Muscle layer of duodenum (tissue), 2 donors: ENCODE data around the gene CHMP3.

Experiments used
- H3K27ac ChIP-seq: one replicate; pipeline ENCODE4 v1.7.0; 2013; ENCODE audit warnings: mild to moderate bottlenecking, low read length
- H3K27me3 ChIP-seq: one replicate; pipeline ENCODE4 v1.7.0; 2013; ENCODE audit warnings: low read depth, mild to moderate bottlenecking, control low read depth, low read length
- H3K36me3 ChIP-seq, 2 donors: one replicate each; pipeline ENCODE4 v1.7.0; 2013; ENCODE audit warnings: low read length in 2 of 2, control low read depth in 1 of 2, mild to moderate bottlenecking in 1 of 2; ENCODE audit not compliant: insufficient read depth in 2 of 2, control insufficient read depth in 1 of 2
- H3K4me1 ChIP-seq, 2 donors: one replicate each; pipeline ENCODE4 v1.7.0; 2013; ENCODE audit warnings: low read length in 2 of 2, mild to moderate bottlenecking in 2 of 2, control low read depth in 1 of 2, moderate library complexity in 1 of 2; ENCODE audit not compliant: insufficient read depth in 2 of 2, control insufficient read depth in 1 of 2
- H3K4me3 ChIP-seq, 2 donors: one replicate each; pipeline ENCODE4 v1.7.0; 2013; ENCODE audit warnings: low read length in 2 of 2, low read depth in 1 of 2, mild to moderate bottlenecking in 1 of 2
- H3K9me3 ChIP-seq, 2 donors: one replicate each; pipeline ENCODE4 v1.7.0; 2013; ENCODE audit warnings: low read length in 2 of 2, control low read depth in 1 of 2, mild to moderate bottlenecking in 1 of 2; ENCODE audit not compliant: control insufficient read depth in 1 of 2
- donor health status: healthy.

The CHMP3 gene

DNA sequence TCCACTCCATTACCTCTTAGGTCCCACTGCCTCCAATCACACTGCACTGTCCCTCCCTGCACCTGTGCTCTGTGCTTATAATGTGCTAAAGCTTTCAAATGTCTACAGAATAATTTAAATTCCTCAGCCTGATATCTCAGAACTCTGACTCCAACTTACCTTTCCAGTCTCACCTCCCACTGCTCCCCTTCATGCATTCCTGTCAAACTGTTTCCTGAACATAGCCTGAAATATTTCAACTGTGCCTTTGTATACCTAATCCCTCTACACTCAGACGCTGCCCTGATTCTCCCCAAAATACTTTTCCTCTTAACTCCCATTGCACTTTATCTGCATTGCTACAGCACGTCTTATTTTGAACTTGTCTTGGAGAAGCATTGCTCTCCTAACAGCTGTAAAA, 40.5 kb downstream of the CHMP3 start:
- Histone ChIP-seq H3K4me1 (no peaks in the 10 kb centered on the region), H3K4me3 (no peak overlapping the region), H3K27me3 (no peaks in the 10 kb centered on the region), H3K36me3 (peaks cover 5 to 15% of the 10 kb centered on the region in 2 donors), H3K9me3 (no peaks in the 10 kb centered on the region), H3K27ac (no peak overlapping the region)

DNA sequence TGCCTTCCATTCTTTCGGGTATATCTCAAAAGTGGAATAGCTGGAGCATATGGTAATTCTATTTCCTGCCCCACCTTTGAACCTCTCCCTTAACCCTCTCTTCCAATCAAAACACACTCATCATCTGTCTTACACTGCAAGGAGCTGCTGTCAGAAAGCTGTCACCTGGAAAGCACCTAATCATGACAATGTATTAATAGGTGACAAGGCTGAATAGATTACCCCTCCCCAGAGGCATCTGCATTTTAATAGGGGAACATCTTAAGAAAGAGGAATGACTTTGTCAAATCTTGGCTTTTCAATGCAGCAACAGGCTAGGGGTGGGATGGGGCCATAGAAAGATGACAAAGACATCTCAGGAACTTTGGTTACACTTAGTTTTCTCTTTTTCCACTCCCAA, 41.3 kb downstream of the CHMP3 start:
- Histone ChIP-seq H3K36me3 (peaks cover 5 to 8% of the 10 kb centered on the region in 2 donors), H3K27ac (no peak overlapping the region), H3K4me1 (no peaks in the 10 kb centered on the region), H3K27me3 (no peaks in the 10 kb centered on the region), H3K4me3 (no peak overlapping the region), H3K9me3 (no peaks in the 10 kb centered on the region)

DNA sequence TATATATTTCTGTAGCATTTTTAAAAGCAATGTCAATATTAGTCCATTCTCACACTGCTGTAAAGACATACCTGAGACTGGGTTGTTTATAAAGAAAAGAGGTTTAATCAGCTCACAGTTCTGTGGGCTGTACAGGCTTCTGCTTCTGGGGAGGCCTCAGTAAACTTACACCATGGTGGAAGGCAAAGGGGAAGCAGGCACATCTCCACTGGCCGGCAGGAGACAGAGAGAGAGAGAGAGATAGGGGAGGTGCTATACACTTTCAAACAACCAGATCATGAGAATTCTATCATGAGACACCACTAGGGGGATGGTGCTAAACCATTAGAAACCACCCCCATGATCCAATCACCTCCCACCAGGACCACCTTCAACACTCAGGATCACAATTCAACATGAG, 43.1 kb downstream of the CHMP3 start:
- no peak overlapping the region for H3K4me3 ChIP-seq
- no peaks in the 10 kb centered on the region for H3K27me3 ChIP-seq
- H3K27ac ChIP-seq = no peak overlapping the region

DNA sequence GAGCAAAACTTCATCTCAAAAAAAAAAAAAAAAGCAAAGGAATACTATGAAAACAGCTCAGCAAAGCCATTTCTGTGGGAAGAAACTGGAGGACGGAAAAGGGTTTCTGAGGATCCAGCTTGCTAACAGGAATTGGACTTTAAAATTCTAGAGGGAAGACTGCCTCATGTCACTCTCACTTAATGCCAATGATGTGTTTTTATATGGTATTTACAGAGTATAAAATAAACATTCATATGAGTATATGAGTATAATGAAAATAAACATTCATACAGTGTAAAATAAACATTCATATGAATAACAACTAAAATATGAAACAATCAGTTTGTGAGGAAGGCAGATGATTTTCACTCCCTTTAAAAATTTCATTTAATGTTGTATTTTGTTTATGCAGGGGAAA, 43.9 kb downstream of the CHMP3 start:
- Histone ChIP-seq H3K27ac (no peak overlapping the region), H3K36me3 (peaks cover 0 to 6% of the 10 kb centered on the region in 2 donors)

More for the DNA sequence above, 43.1 kb downstream of the CHMP3 start:
- Histone ChIP-seq H3K9me3 (no peaks in the 10 kb centered on the region), H3K4me1 (no peaks in the 10 kb centered on the region), H3K36me3 (peaks cover 0 to 6% of the 10 kb centered on the region in 2 donors)

DNA sequence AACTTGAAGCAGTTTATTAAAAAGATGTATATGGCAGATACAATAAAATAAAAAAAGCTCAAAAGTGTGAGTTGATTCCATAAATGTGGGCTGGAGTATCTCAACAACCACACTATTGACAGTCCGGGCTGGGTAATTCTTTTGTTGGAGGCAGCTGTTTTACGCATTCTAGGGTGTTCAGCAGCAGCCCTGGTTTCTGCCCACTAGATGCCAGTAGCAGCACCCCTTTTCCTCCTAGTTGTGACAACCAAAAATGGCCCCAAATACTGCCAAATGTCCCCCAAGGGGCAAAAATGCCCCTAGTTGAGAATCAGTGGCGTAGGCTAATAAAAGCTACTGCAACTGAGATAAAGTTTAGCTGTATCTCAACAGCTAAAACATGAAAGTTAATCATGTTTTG, 44.8 kb downstream of the CHMP3 start:
- Histone ChIP-seq H3K36me3 (no peaks in the 10 kb centered on the region), H3K4me3 (no peak overlapping the region), H3K27me3 (no peaks in the 10 kb centered on the region), H3K27ac (no peak overlapping the region), H3K4me1 (no peaks in the 10 kb centered on the region), H3K9me3 (no peaks in the 10 kb centered on the region)

More for the DNA sequence above, 43.9 kb downstream of the CHMP3 start:
- H3K27me3 ChIP-seq = no peaks in the 10 kb centered on the region
- H3K9me3 ChIP-seq = no peaks in the 10 kb centered on the region
- no peaks in the 10 kb centered on the region for H3K4me1 ChIP-seq
- no peak overlapping the region for H3K4me3 ChIP-seq

DNA sequence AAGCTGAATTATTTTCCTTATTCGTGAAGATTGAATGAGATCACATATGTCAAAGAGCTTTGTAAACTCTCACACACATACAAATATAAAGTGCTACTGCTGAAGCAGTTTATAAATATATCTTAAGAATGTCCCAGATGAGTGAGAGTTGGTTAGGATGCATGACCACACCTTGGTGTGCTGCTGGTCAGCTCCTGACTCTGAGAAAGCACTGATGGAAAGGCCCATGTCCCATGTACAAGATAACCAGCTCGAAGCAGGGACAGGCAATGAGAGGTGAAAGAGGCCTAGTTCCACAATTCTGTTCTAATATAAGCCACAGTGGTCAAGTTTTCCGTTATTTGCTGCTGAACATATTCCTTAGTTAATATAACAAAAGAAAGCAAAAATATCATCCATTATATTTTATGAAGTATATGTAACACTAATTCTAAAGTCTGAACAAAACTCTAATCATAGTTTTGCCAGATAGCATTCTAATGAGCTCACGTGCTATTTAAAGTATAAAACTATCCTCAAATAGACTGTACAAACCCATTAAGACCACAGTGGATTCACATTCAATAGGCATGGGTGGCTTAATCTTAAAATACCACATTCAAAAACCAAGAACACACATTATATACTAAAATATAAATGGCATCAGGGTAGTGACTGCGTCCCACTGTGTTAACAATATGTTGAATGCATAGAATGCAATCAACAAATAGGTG, 49.1 kb downstream of the CHMP3 start:
- H3K9me3 ChIP-seq = no peaks in the 10 kb centered on the region
- no peak overlapping the region for H3K4me3 ChIP-seq
- no peak overlapping the region for H3K27ac ChIP-seq
- no peaks in the 10 kb centered on the region for H3K4me1 ChIP-seq
- no peaks in the 10 kb centered on the region for H3K27me3 ChIP-seq
- peaks cover 12 to 18% of the 10 kb centered on the region in 2 donors for H3K36me3 ChIP-seq

DNA sequence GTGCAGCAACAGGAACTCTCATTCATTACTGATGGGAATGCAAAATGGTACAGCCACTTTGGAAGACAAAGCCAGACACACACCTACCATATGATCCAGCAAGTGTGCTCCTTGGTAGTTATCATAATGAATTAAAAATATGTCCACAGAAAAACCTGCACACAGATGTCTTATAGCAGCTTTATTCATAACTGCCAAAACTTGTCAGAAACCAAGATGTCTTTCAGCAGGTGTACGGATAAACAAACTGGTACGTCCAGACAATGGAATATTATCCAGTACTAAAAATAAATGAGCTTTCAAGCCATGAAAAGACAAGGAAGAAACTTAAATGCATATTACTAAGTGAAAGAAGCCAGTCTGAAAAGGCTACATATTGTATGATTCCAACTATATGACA, 50.4 kb downstream of the CHMP3 start:
- H3K27ac ChIP-seq = no peak overlapping the region
- no peaks in the 10 kb centered on the region for H3K27me3 ChIP-seq
- H3K36me3 ChIP-seq = peaks cover 24 to 30% of the 10 kb centered on the region in 2 donors

DNA sequence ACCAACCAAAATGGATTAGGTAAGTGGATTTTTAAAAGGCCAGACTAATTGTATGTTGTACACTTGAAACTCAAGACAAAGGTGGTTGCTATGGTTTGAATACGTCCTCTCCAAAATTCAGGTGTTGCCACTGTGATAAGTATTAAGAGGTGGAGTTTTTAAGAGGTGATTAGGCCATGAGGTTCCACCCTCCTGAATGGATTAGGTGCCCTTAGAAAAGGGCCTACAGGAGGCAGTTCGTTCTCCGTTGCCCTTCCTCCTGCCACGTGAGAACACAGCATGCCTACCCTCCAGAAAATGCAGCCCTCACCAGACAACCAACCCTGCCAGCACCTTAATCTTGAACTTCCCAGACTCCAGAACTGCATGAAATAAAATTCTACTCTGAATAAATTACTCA, 51.2 kb downstream of the CHMP3 start:
- H3K4me3 ChIP-seq = no peak overlapping the region
- H3K9me3 ChIP-seq = no peaks in the 10 kb centered on the region
- H3K27me3 ChIP-seq = no peaks in the 10 kb centered on the region
- H3K4me1 ChIP-seq = no peaks in the 10 kb centered on the region
- no peak overlapping the region for H3K27ac ChIP-seq
- peaks cover 31 to 38% of the 10 kb centered on the region in 2 donors for H3K36me3 ChIP-seq

More for the DNA sequence above, 50.4 kb downstream of the CHMP3 start:
- Histone ChIP-seq H3K4me1 (no peaks in the 10 kb centered on the region), H3K4me3 (no peak overlapping the region), H3K9me3 (no peaks in the 10 kb centered on the region)

DNA sequence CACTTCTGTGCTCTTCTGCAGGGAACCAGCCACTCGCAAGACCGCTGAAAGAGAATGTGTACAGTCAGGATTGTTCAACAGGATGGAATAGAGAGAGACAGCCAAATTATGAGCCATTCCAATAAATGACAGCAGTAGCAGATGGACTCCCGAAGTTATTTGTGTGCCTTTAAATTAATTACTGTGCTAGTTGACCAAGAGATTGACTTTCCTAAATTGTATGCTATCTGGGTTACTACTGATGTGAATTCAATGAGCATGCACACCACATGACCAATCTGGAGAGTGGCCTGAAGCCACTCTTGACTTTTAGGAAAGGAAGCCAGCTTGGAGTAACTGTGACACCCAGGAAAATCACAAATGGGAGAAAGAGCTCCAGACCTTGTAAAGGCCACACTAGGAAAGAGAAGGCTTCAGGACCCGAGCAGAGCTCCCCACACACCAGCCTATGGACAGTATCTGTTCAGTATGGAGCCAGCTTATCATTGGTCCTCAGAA, 52.8 kb downstream of the CHMP3 start:
- Histone ChIP-seq H3K27ac (no peak overlapping the region), H3K36me3 (peaks cover 39 to 44% of the 10 kb centered on the region in 2 donors)

DNA sequence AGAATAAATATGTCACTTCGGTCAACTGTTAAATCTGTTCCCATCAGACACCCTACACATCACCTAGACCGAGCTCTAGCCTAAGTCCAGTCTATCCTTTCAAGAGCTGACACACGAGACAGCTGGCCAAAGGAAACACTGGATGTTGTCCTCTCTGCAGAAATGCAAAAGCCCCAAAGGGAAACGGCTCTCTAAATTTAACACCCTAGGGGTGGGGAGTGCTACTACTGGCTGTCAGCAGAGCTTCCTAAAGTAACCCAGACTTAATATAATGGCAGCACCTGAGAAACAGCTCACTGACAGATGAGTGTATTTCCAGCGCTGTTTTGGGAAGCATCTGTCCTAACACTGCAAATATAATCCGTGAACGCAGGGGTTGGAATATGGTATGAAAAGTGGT, 55.6 kb downstream of the CHMP3 start:
- Histone ChIP-seq H3K4me3 (no peak overlapping the region), H3K27ac (no peak overlapping the region), H3K4me1 (no peaks in the 10 kb centered on the region), H3K9me3 (no peaks in the 10 kb centered on the region), H3K36me3 (peaks cover 45 to 51% of the 10 kb centered on the region in 2 donors), H3K27me3 (no peaks in the 10 kb centered on the region)

More for the DNA sequence above, 52.8 kb downstream of the CHMP3 start:
- Histone ChIP-seq H3K9me3 (no peaks in the 10 kb centered on the region), H3K4me3 (no peak overlapping the region), H3K4me1 (no peaks in the 10 kb centered on the region), H3K27me3 (no peaks in the 10 kb centered on the region)

DNA sequence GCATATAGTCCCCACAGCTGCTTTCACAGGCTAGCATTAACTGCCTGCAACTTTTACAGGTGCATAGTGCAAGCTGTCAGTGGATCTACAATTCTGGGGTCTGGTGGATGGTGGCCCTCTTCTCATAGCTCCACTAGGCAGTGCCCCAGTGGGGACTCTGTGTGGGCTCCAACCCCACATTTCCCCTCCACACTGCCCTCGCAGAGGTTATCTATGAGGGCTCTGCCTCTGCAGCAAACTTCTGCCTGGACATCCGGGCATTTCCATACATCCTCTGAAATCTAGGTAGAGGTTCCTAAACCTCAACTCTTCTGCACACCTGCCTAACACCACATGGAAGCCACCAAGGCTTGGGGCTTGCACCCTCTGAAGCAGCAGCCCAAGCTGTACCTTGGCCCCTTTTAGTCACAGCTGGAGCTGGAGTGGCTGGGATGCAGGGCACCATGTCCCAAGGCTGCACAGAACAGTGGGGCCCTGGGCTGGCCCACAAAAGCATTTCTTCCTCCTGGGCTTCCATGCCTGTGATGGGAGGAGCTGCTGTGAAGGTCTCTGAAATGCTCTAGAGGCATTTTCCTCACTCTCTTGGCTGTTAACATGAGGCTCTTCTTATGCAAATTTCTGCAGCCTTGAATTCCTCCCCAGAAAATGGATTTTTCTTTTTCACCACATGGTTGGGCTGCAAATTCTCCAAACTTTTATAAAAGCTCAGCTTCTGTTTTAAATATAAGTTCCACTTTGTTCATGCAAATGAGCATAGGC, 62.7 kb downstream of the CHMP3 start:
- Histone ChIP-seq H3K36me3 (peaks cover 21 to 60% of the 10 kb centered on the region in 2 donors), H3K27ac (no peak overlapping the region), H3K4me1 (no peaks in the 10 kb centered on the region), H3K9me3 (peaks cover 0 to 2% of the 10 kb centered on the region in 2 donors), H3K4me3 (no peak overlapping the region), H3K27me3 (no peaks in the 10 kb centered on the region)
